GM12892 (cell line): ENCODE data around the gene ANKRD30A.
"Not testable (repeated sequence)": the region's sequence is repeated elsewhere in the genome, so short reads cannot be mapped to it uniquely, and the experiment has no call there.

Experiments used
- DNase-seq: peaks from one replicate; pipeline ENCODE4 v3.0.0; 2011; ENCODE audit not compliant: insufficient read length
- FAIRE-seq: peaks from 2 replicates; lab custom pipeline; 2011; peaks lifted over from hg19 to GRCh38; lab: Jason Lieb, UNC
- POLR2A ChIP-seq: IDR thresholded peaks from 2 replicates; pipeline ENCODE4 v1.6.1; 2011; ENCODE audit warnings: low read depth, low read length, control low read depth
- POLR2AphosphoS5 ChIP-seq: IDR thresholded peaks from 2 replicates; pipeline ENCODE4 v1.6.1; 2011; ENCODE audit warnings: low read depth, low read length, control low read depth
- TAF1 ChIP-seq: IDR thresholded peaks from 2 replicates; pipeline ENCODE4 v1.6.1; 2011; ENCODE audit warnings: low read depth, mild to moderate bottlenecking, control low read depth, low read length, borderline replicate concordance

The ANKRD30A gene

GRCh38 chr10:37275216-37275777 is 149.9 kb downstream of the ANKRD30A start:
- FAIRE-seq = no peak
- no peak for TF ChIP-seq POLR2AphosphoS5
- TF ChIP-seq TAF1 = no peak
- DNase-seq = no peak

GRCh38 chr10:37285063-37285462 is 159.7 kb downstream of the ANKRD30A start:
- no peak for FAIRE-seq
- TF ChIP-seq TAF1 (no peak), POLR2AphosphoS5 (no peak), POLR2A (no peak)
- DNase-seq = no peak

- FAIRE-seq = no peak
- TF ChIP-seq POLR2AphosphoS5 = no peak
- TF ChIP-seq POLR2A = no peak
- no peak for TF ChIP-seq TAF1
- DNase-seq = no peak
Measured at GRCh38 chr10:37289833-37290464, 164.6 kb downstream of the ANKRD30A start.

- TF ChIP-seq POLR2A (no peak), TAF1 (no peak), POLR2AphosphoS5 (no peak)
- FAIRE-seq = no peak
- DNase-seq = no peak
Measured at GRCh38 chr10:37301271-37301670, 175.9 kb downstream of the ANKRD30A start.

- no peak for DNase-seq
- no peak for FAIRE-seq
- TF ChIP-seq POLR2A = no peak
- TF ChIP-seq TAF1 = no peak
- no peak for TF ChIP-seq POLR2AphosphoS5
Measured at GRCh38 chr10:37304036-37304435, 178.6 kb downstream of the ANKRD30A start.

- DNase-seq (no peak), FAIRE-seq (no peak)
- TF ChIP-seq TAF1 (no peak), POLR2A (no peak), POLR2AphosphoS5 (no peak)
Measured at GRCh38 chr10:37314350-37314749, 189.0 kb downstream of the ANKRD30A start.

GRCh38 chr10:37314862-37315261 is 189.5 kb downstream of the ANKRD30A start:
- DNase-seq (no peak), FAIRE-seq (no peak)
- TF ChIP-seq TAF1 (no peak), POLR2A (no peak), POLR2AphosphoS5 (no peak)

GRCh38 chr10:37344413-37344812 is 219.0 kb downstream of the ANKRD30A start:
- DNase-seq (no peak), FAIRE-seq (no peak)
- TF ChIP-seq TAF1 (no peak), POLR2AphosphoS5 (no peak), POLR2A (no peak)

GRCh38 chr10:37379991-37380390 is 254.6 kb downstream of the ANKRD30A start:
- TF ChIP-seq POLR2A = no peak
- TF ChIP-seq POLR2AphosphoS5 = no peak
- TF ChIP-seq TAF1 = no peak
- DNase-seq (no peak), FAIRE-seq (no peak)

- no peak for TF ChIP-seq POLR2A
- no peak for TF ChIP-seq POLR2AphosphoS5
- no peak for TF ChIP-seq TAF1
- no peak for DNase-seq
- FAIRE-seq = no peak
Measured at GRCh38 chr10:37381271-37381670, 255.9 kb downstream of the ANKRD30A start.

- FAIRE-seq = no peak
- TF ChIP-seq TAF1 (no peak), POLR2AphosphoS5 (no peak), POLR2A (no peak)
- DNase-seq = no peak
Measured at GRCh38 chr10:37384923-37385322, 259.5 kb downstream of the ANKRD30A start.

- no peak for TF ChIP-seq TAF1
- TF ChIP-seq POLR2AphosphoS5 = no peak
- no peak for TF ChIP-seq POLR2A
- DNase-seq (no peak), FAIRE-seq (no peak)
Measured at GRCh38 chr10:37390926-37391325, 265.5 kb downstream of the ANKRD30A start.

- not testable (repeated sequence) for FAIRE-seq, DNase-seq
Measured at GRCh38 chr10:37400774-37401173, 275.4 kb downstream of the ANKRD30A start.

GRCh38 chr10:37401225-37401624 is 275.8 kb downstream of the ANKRD30A start:
- DNase-seq = no peak
- TF ChIP-seq TAF1 (no peak), POLR2AphosphoS5 (no peak), POLR2A (no peak)
- FAIRE-seq = no peak
